Loucy (cell line): Measurements from ENCODE around the gene VILL.

Source experiments
- H2AFZ ChIP-seq: fragments of 200-600 bp; sonication (generic); 2 replicates; pipeline ENCODE4 v1.6.0; 2016; ENCODE audit warnings: antibody characterized with exemption, mild to moderate bottlenecking, low read length, moderate library complexity
- H3F3A ChIP-seq: fragments of 200-600 bp; 2 replicates; pipeline ENCODE4 v1.6.0; 2016; ENCODE audit warnings: antibody characterized with exemption, low read depth, mild to moderate bottlenecking
- H3K27me3 ChIP-seq: fragments of 200-600 bp; sonication (generic); 2 replicates; pipeline ENCODE4 v1.6.1; 2014; ENCODE audit warnings: low read length, mild to moderate bottlenecking; ENCODE audit not compliant: insufficient read depth, poor library complexity, severe bottlenecking
- H3K36me3 ChIP-seq: fragments of 200-600 bp; sonication (generic); 2 replicates; pipeline ENCODE4 v1.6.1; 2016; ENCODE audit warnings: low read length; ENCODE audit not compliant: insufficient read depth
- H3K4me1 ChIP-seq: fragments of 200-600 bp; sonication (generic); 2 replicates; pipeline ENCODE4 v1.5.1; 2014; ENCODE audit warnings: low read length, mild to moderate bottlenecking; ENCODE audit not compliant: insufficient read depth, poor library complexity, severe bottlenecking
- H3K4me2 ChIP-seq: fragments of 200-600 bp; sonication (generic); 2 replicates; pipeline ENCODE4 v1.6.0; 2014; ENCODE audit warnings: antibody characterized with exemption, low read length, low read depth, mild to moderate bottlenecking; ENCODE audit not compliant: poor library complexity, severe bottlenecking
- H3K4me3 ChIP-seq: fragments of 200-600 bp; sonication (generic); 2 replicates; pipeline ENCODE4 v1.5.1; 2014; ENCODE audit warnings: low read length, mild to moderate bottlenecking, mixed read lengths; ENCODE audit not compliant: poor library complexity, severe bottlenecking
- H3K79me2 ChIP-seq: fragments of 200-600 bp; sonication (generic); 2 replicates; pipeline ENCODE4 v1.6.1; 2014; ENCODE audit warnings: low read length; ENCODE audit not compliant: insufficient read depth
- H3K9ac ChIP-seq: fragments of 200-600 bp; sonication (generic); 2 replicates; pipeline ENCODE4 v1.6.0; 2014; ENCODE audit warnings: mild to moderate bottlenecking, low read depth, low read length, moderate library complexity; ENCODE audit not compliant: poor library complexity, severe bottlenecking
- H3K9me2 ChIP-seq: fragments of 200-600 bp; sonication (generic); replicated peaks from 2 replicates; pipeline ENCODE4 v1.6.1; 2016; ENCODE audit warnings: low read depth, low read length, mixed read lengths
- H3K9me3 ChIP-seq: fragments of 200-600 bp; sonication (generic); 2 replicates; pipeline ENCODE4 v1.6.1; 2014; ENCODE audit warnings: mild to moderate bottlenecking, antibody characterized with exemption, low read length, low read depth; ENCODE audit not compliant: insufficient read depth
- H4K20me1 ChIP-seq: fragments of 200-600 bp; sonication (generic); 2 replicates; pipeline ENCODE4 v1.6.0; 2014; ENCODE audit warnings: antibody characterized with exemption, low read length, mild to moderate bottlenecking; ENCODE audit not compliant: insufficient read depth, poor library complexity, severe bottlenecking
- EZH2phosphoT487 ChIP-seq: fragments of 200-600 bp; IDR thresholded peaks from 2 replicates; pipeline ENCODE4 v1.6.1; 2018; ENCODE audit warnings: antibody characterized with exemption, mild to moderate bottlenecking, moderate library complexity, borderline replicate concordance
- TF ChIP-seq, protein P1 (sequence below): fragments of 200-600 bp; sonication (generic); conservative IDR thresholded peaks from 2 replicates; pipeline ENCODE4 v1.5.1; 2014; ENCODE audit warnings: mild to moderate bottlenecking, antibody characterized with exemption, low read length

Gene VILL

DNA sequence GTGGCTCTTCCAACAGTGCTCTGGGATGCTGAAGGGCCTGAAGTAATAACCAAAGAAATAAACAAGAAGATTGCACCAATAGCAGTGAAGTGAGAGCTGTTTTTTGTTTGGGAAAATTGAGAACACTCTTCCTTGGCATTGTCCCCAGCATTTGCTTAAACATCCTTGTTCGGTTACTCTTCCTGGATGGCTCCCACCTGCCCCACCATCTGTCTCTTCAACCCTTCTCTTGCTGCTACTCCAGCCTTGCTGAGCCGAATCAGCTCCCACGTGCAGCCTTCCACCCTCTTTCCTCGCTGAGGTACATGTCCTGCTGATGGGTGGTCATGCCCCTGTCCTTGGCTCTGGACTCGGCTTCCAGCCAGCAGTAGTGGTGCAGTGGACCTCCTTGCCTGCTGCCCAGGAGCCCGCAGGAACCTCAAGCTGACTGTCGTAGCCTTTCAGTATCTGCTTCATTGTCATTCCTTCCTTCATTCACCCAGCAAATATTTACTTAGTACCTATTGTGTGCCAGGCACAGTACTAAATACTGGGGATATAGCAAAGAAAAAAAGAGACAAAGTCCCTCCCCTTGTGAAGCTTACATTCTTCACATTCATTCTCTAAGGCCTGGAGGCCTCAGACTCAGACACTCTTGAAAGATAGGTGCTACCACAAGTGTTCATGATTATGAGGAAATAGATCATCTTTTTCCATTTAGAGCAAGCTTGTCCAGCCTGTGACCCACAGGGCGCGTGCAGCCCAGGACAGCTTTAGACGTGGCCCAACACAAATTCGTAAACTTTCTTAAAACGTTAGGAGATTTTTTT, 17.1 kb upstream of the VILL start:
- H3K9me2 ChIP-seq = no peaks in the 10 kb centered on the region
- no peaks in the 10 kb centered on the region for H4K20me1 ChIP-seq
- H2AFZ ChIP-seq = no peak overlapping the region
- H3K4me2 ChIP-seq = no peak overlapping the region
- H3K4me3 ChIP-seq = no peak overlapping the region
- TF ChIP-seq EZH2phosphoT487 = no peak
- TF ChIP-seq, protein P1, sequence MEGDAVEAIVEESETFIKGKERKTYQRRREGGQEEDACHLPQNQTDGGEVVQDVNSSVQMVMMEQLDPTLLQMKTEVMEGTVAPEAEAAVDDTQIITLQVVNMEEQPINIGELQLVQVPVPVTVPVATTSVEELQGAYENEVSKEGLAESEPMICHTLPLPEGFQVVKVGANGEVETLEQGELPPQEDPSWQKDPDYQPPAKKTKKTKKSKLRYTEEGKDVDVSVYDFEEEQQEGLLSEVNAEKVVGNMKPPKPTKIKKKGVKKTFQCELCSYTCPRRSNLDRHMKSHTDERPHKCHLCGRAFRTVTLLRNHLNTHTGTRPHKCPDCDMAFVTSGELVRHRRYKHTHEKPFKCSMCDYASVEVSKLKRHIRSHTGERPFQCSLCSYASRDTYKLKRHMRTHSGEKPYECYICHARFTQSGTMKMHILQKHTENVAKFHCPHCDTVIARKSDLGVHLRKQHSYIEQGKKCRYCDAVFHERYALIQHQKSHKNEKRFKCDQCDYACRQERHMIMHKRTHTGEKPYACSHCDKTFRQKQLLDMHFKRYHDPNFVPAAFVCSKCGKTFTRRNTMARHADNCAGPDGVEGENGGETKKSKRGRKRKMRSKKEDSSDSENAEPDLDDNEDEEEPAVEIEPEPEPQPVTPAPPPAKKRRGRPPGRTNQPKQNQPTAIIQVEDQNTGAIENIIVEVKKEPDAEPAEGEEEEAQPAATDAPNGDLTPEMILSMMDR = no peak
- no peaks in the 10 kb centered on the region for H3K27me3 ChIP-seq
- H3K36me3 ChIP-seq = peaks cover 3% of the 10 kb centered on the region; the same call in 1 of the 2 replicates
- no peaks in the 10 kb centered on the region for H3K4me1 ChIP-seq
- no peaks in the 10 kb centered on the region for H3F3A ChIP-seq
- no peaks in the 10 kb centered on the region for H3K9me3 ChIP-seq
- H3K79me2 ChIP-seq = no peaks in the 10 kb centered on the region
- no peak overlapping the region for H3K9ac ChIP-seq

DNA sequence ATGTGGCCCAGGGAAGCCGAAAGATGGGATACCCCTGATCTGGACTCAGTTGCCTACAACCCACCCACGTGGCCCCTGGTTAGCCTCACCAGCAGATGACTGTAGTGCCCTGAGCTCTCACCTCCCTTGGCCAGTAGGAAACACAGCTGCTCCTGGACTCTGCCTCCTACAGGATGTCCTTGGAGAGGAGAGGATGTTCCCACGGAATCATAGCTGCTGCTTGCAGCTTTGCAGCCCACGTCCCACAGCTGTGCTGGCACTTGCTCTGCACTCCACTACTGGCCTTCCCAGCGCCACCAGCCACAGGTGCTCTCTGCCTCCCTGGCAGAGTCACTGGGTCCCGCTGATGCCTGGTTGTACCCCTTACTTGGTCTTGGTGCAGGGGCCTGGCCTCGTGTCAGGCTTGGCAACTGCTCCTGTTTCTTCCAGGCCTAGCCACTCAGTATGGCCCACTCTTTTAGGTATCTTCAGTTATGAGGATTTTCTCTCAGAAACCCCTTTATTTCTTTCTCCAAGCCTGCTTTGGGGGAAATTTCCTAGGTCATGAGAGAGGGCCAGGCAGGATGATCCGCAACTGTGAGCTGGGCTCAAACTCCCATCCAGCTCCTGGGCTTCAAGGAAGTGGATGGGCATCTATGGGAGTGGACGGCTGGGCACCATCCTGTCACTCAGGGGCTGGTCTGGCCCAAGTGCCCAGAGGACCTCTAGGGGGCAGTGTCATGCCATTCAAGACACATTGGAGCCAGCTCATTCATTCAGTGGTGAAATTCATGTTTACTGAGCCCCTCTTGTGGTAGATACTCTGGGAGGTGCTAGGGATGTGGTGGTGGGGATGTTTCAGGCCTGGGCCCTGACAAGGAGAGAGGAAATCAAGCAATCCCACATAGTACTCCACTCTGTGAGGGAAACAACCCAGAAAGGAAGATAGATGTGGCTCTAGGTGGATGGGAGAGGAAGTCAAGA, 16.2 kb upstream of the VILL start:
- Histone ChIP-seq H3K9me2 (no peaks in the 10 kb centered on the region), H3K36me3 (peaks cover 3% of the 10 kb centered on the region; the same call in 1 of the 2 replicates), H3K9ac (no peak overlapping the region), H3F3A (no peaks in the 10 kb centered on the region), H3K4me1 (no peaks in the 10 kb centered on the region), H3K4me3 (no peak overlapping the region), H4K20me1 (no peaks in the 10 kb centered on the region), H3K9me3 (no peaks in the 10 kb centered on the region), H2AFZ (no peak overlapping the region), H3K27me3 (no peaks in the 10 kb centered on the region), H3K79me2 (no peaks in the 10 kb centered on the region), H3K4me2 (no peak overlapping the region)
- TF ChIP-seq, protein P1 = peak; percentile 96
- no peak for TF ChIP-seq EZH2phosphoT487

DNA sequence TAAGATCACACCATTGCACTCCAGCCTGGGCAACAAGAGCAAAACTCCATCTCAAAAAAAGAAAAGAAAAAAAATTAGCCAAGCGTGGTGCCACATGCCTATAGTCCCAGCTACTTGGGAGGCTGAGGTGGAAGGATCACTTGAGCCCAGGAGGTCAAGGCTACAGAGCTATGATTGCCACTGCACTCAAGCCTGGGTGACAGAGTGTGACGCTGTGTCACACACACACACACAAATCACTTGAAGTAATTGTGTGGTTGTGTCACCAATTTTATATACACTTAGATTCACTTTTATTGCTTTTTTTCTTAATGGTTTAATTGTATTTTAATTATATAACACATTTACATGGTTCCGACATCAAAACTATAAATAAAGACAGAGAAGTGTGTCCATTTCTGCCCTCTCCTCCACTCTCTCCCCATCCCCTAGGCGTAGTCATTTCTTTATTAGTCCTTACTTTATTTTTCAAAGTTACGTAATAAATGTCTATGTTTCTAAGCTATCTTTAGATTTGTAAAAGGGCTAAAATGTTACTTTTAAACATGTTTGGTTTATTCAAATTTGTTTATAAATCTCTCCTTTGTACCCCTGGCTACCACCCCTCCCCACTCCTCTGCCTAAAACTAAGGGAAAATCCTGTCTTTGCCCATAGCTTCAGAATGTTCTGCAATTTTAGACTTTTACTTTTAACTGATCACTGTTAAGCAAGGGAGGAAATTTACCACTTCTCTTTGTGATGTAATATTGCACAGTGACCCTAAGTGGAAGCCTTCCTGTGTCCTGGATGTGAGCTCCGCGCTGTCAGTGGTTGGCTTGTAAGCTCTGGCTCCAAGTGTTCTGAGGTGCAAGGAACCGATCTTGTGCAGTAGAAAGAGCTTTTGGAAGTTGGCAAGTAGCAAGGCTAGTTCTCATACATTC, 10.8 kb upstream of the VILL start:
- Histone ChIP-seq H3K9me3 (no peaks in the 10 kb centered on the region), H3K27me3 (no peaks in the 10 kb centered on the region), H3K36me3 (peaks cover 3% of the 10 kb centered on the region; the same call in 1 of the 2 replicates), H3F3A (no peaks in the 10 kb centered on the region), H2AFZ (no peak overlapping the region), H3K9me2 (no peaks in the 10 kb centered on the region), H3K79me2 (no peaks in the 10 kb centered on the region), H4K20me1 (no peaks in the 10 kb centered on the region), H3K9ac (no peak overlapping the region), H3K4me1 (no peaks in the 10 kb centered on the region), H3K4me3 (no peak overlapping the region), H3K4me2 (no peak overlapping the region)
- TF ChIP-seq EZH2phosphoT487 = no peak
- TF ChIP-seq, protein P1 = no peak
